Activated CD4-positive, alpha-beta T cell treated with anti-CD3 and anti-CD28 coated beads, Interleukin-2, amount 10 ng/mL, durations not matched to agents 7 days and 5 days (primary cell): ENCODE data around the gene BBIP1. TPM values are rescaled to one million over a fixed set of nuclear protein-coding genes. Genes with fewer than 3 reads are reported as not detected.

Experiments used
- CTCF ChIA-PET: fragments of 350-600 bp; sonication (Branson Sonifier 250); formaldehyde crosslinking; loops from one replicate; lab custom pipeline; 2021; ENCODE audit warnings: antibody characterized with exemption; lab: Charles Lee
- POLR2A ChIA-PET: fragments of 350-600 bp; sonication (Branson Sonifier 250); formaldehyde crosslinking; loops from one replicate; lab custom pipeline; 2021; ENCODE audit warnings: antibody characterized with exemption; lab: Charles Lee
- DNase-seq: peaks from one replicate; pipeline ENCODE4 v3.0.0-alpha.2; 2020
- H3K27ac Mint-ChIP-seq: one replicate; pipeline ENCODE4 v1.8.0; 2021; ENCODE audit warnings: mild to moderate bottlenecking, moderate library complexity, mixed read lengths
- H3K27me3 Mint-ChIP-seq: one replicate; pipeline ENCODE4 v1.8.0; 2021; ENCODE audit warnings: mixed read lengths
- H3K36me3 Mint-ChIP-seq: one replicate; pipeline ENCODE4 v1.8.0; 2021; ENCODE audit warnings: low read depth, mixed read lengths
- H3K4me1 Mint-ChIP-seq: one replicate; pipeline ENCODE4 v1.8.0; 2021; ENCODE audit warnings: mixed read lengths
- H3K4me3 Mint-ChIP-seq: one replicate; pipeline ENCODE4 v1.8.0; 2021; ENCODE audit warnings: mild to moderate bottlenecking, moderate library complexity, mixed read lengths
- H3K9me3 Mint-ChIP-seq: one replicate; pipeline ENCODE4 v1.8.0; 2021; ENCODE audit warnings: mixed read lengths
- total RNA-seq, 2 experiments: library from RNA; stranded (reverse); gene quantifications; one replicate each; pipeline ENCODE4 v1.2.3, GENCODE V29; 2021

The BBIP1 gene
- total RNA-seq: 10 to 100 TPM; 19.1 to 24.2 TPM

GRCh38 chr10:110918643-110919348, at the start of gene BBIP1:
Gene BBIP1 (minus strand): TSS chr10:110919180. CDS start chr10:110918157, 1,023 bp downstream.
- CTCF ChIA-PET: interaction anchor here (0.6 to 2.1 kb wide), 11 partner anchors 9 to 594 kb away, joined by 3 to 11 read pairs (median 3); no protein-coding TSS in a partner anchor
- H3K27ac Mint-ChIP-seq: peak within 1 kb of the TSS; percentile 96
- POLR2A ChIA-PET: interaction anchor here (0.6 to 1.8 kb wide), 4 partner anchors 16 to 172 kb away, joined by 3 to 6 read pairs (median 4); no protein-coding TSS in a partner anchor
- H3K27me3 Mint-ChIP-seq: no peaks in the 10 kb centered on the region
- peak within 1 kb of the TSS; percentile 97 for H3K4me3 Mint-ChIP-seq
- peaks cover 3% of the 10 kb centered on the region for H3K36me3 Mint-ChIP-seq
- no peak for DNase-seq
- H3K9me3 Mint-ChIP-seq: no peaks in the 10 kb centered on the region
- H3K4me1 Mint-ChIP-seq: peaks cover 33% of the 10 kb centered on the region

GRCh38 chr10:110967645-110968044, 48.7 kb upstream of the BBIP1 start:
- no peak for DNase-seq
- Mint-ChIP-seq H3K27ac (no peak overlapping the region), H3K9me3 (no peaks in the 10 kb centered on the region), H3K4me1 (peaks cover 5% of the 10 kb centered on the region), H3K27me3 (no peaks in the 10 kb centered on the region), H3K36me3 (peaks cover 23% of the 10 kb centered on the region), H3K4me3 (no peak overlapping the region)
- CTCF ChIA-PET: no interaction called here
- POLR2A ChIA-PET: no interaction called here

GRCh38 chr10:110967009-110967630, 48.1 kb upstream of the BBIP1 start:
- Mint-ChIP-seq H3K27ac (no peak overlapping the region), H3K27me3 (no peaks in the 10 kb centered on the region), H3K9me3 (no peaks in the 10 kb centered on the region), H3K36me3 (peaks cover 23% of the 10 kb centered on the region), H3K4me3 (no peak overlapping the region), H3K4me1 (peaks cover 6% of the 10 kb centered on the region)
- POLR2A ChIA-PET: no interaction called here
- CTCF ChIA-PET: no interaction called here
- DNase-seq: no peak

GRCh38 chr10:110966146-110966545, 47.2 kb upstream of the BBIP1 start:
- no peak for DNase-seq
- Mint-ChIP-seq H3K36me3 (peaks cover 20% of the 10 kb centered on the region), H3K4me3 (no peak overlapping the region), H3K4me1 (peaks cover 6% of the 10 kb centered on the region), H3K27me3 (no peaks in the 10 kb centered on the region), H3K27ac (no peak overlapping the region), H3K9me3 (no peaks in the 10 kb centered on the region)
- ChIA-PET POLR2A (no interaction called here), CTCF (interaction anchor here (0.5 to 1.2 kb wide), 2 partner anchors 22 to 632 kb away, joined by 3 read pairs; no protein-coding TSS in a partner anchor)

- Mint-ChIP-seq H3K4me1 (peaks cover 4% of the 10 kb centered on the region), H3K4me3 (no peak overlapping the region), H3K27me3 (no peaks in the 10 kb centered on the region), H3K27ac (peak overlapping the region; percentile 19), H3K9me3 (no peaks in the 10 kb centered on the region), H3K36me3 (peaks cover 13% of the 10 kb centered on the region)
- POLR2A ChIA-PET: no interaction called here
- CTCF ChIA-PET: interaction anchor here (1.2 kb wide), 1 partner anchor 21 kb away, joined by 3 read pairs; no protein-coding TSS in a partner anchor
- DNase-seq: no peak
Observed at GRCh38 chr10:110965216-110965615, 46.2 kb upstream of the BBIP1 start.

- Mint-ChIP-seq H3K4me1 (peaks cover 4% of the 10 kb centered on the region), H3K27me3 (no peaks in the 10 kb centered on the region), H3K27ac (no peak overlapping the region), H3K4me3 (no peak overlapping the region), H3K9me3 (no peaks in the 10 kb centered on the region), H3K36me3 (peaks cover 9% of the 10 kb centered on the region)
- POLR2A ChIA-PET: no interaction called here
- CTCF ChIA-PET: no interaction called here
- DNase-seq: no peak
Observed at GRCh38 chr10:110964681-110965080, 45.7 kb upstream of the BBIP1 start.

GRCh38 chr10:110963162-110963561, 44.2 kb upstream of the BBIP1 start:
- POLR2A ChIA-PET: no interaction called here

GRCh38 chr10:110962443-110962842, 43.5 kb upstream of the BBIP1 start:
- H3K27me3 Mint-ChIP-seq: no peaks in the 10 kb centered on the region
- H3K36me3 Mint-ChIP-seq: peaks cover 11% of the 10 kb centered on the region
- H3K27ac Mint-ChIP-seq: no peak overlapping the region
- H3K4me1 Mint-ChIP-seq: peaks cover 4% of the 10 kb centered on the region
- no peak for DNase-seq
- H3K4me3 Mint-ChIP-seq: no peak overlapping the region
- CTCF ChIA-PET: no interaction called here
- no peaks in the 10 kb centered on the region for H3K9me3 Mint-ChIP-seq
- POLR2A ChIA-PET: no interaction called here

More at GRCh38 chr10:110963162-110963561, 44.2 kb upstream of the BBIP1 start:
- peaks cover 11% of the 10 kb centered on the region for H3K36me3 Mint-ChIP-seq
- H3K27ac Mint-ChIP-seq: no peak overlapping the region
- no peak for DNase-seq
- H3K27me3 Mint-ChIP-seq: no peaks in the 10 kb centered on the region
- H3K9me3 Mint-ChIP-seq: no peaks in the 10 kb centered on the region
- peaks cover 4% of the 10 kb centered on the region for H3K4me1 Mint-ChIP-seq
- no peak overlapping the region for H3K4me3 Mint-ChIP-seq
- CTCF ChIA-PET: no interaction called here

GRCh38 chr10:110960333-110960712, 41.3 kb upstream of the BBIP1 start:
- DNase-seq: no peak
- H3K36me3 Mint-ChIP-seq: peaks cover 11% of the 10 kb centered on the region
- H3K9me3 Mint-ChIP-seq: no peaks in the 10 kb centered on the region
- ChIA-PET POLR2A (no interaction called here), CTCF (no interaction called here)
- H3K27me3 Mint-ChIP-seq: no peaks in the 10 kb centered on the region
- H3K4me3 Mint-ChIP-seq: no peak overlapping the region
- no peak overlapping the region for H3K27ac Mint-ChIP-seq
- peaks cover 4% of the 10 kb centered on the region for H3K4me1 Mint-ChIP-seq

GRCh38 chr10:110959379-110960332, 40.7 kb upstream of the BBIP1 start:
- DNase-seq: no peak
- CTCF ChIA-PET: no interaction called here
- Mint-ChIP-seq H3K27me3 (no peaks in the 10 kb centered on the region), H3K27ac (no peak overlapping the region), H3K36me3 (peaks cover 9% of the 10 kb centered on the region), H3K4me3 (no peak overlapping the region), H3K9me3 (no peaks in the 10 kb centered on the region), H3K4me1 (peaks cover 4% of the 10 kb centered on the region)
- POLR2A ChIA-PET: no interaction called here

- H3K36me3 Mint-ChIP-seq: peaks cover 10% of the 10 kb centered on the region
- H3K27ac Mint-ChIP-seq: no peak overlapping the region
- POLR2A ChIA-PET: no interaction called here
- H3K4me3 Mint-ChIP-seq: no peak overlapping the region
- CTCF ChIA-PET: interaction anchor here (0.9 kb wide), 1 partner anchor 71 kb away, joined by 3 read pairs; no protein-coding TSS in a partner anchor
- H3K27me3 Mint-ChIP-seq: no peaks in the 10 kb centered on the region
- peaks cover 2% of the 10 kb centered on the region for H3K4me1 Mint-ChIP-seq
- no peak for DNase-seq
- peaks cover 2% of the 10 kb centered on the region for H3K9me3 Mint-ChIP-seq
Observed at GRCh38 chr10:110957606-110958005, 38.6 kb upstream of the BBIP1 start.

- Mint-ChIP-seq H3K4me3 (no peak overlapping the region), H3K4me1 (peaks cover 8% of the 10 kb centered on the region), H3K27ac (no peak overlapping the region), H3K36me3 (peaks cover 44% of the 10 kb centered on the region), H3K9me3 (peaks cover 6% of the 10 kb centered on the region), H3K27me3 (no peaks in the 10 kb centered on the region)
- ChIA-PET CTCF (no interaction called here), POLR2A (no interaction called here)
- no peak for DNase-seq
Observed at GRCh38 chr10:110951381-110951780, 32.4 kb upstream of the BBIP1 start.
